Measurements from ENCODE around the gene CRELD2.

CRELD2 gene

GRCh38 chr22:49968831-49969661 is 50.6 kb downstream of the CRELD2 start:
- no peak for DNase-seq (ENCODE audit: low read depth)

- no peak for DNase-seq (ENCODE audit: low read depth)
Observed at GRCh38 chr22:49969751-49970527, 51.5 kb downstream of the CRELD2 start.

- peak; percentile 90 for DNase-seq (ENCODE audit: low read depth)
Observed at GRCh38 chr22:49970528-49971231, 52.2 kb downstream of the CRELD2 start.

GRCh38 chr22:49971232-49972162 is 53.1 kb downstream of the CRELD2 start:
- DNase-seq (ENCODE audit: low read depth) = peak; percentile 66

- DNase-seq (ENCODE audit: low read depth) = no peak
Observed at GRCh38 chr22:49972163-49973017, 54.0 kb downstream of the CRELD2 start.

GRCh38 chr22:49973018-49973961 is 54.9 kb downstream of the CRELD2 start:
- DNase-seq (ENCODE audit: low read depth) = peak; percentile 58

- peak; percentile 38 for DNase-seq (ENCODE audit: low read depth)
Observed at GRCh38 chr22:49975543-49976389, 57.3 kb downstream of the CRELD2 start.

GRCh38 chr22:49976439-49977175 is 58.2 kb downstream of the CRELD2 start:
- no peak for DNase-seq (ENCODE audit: low read depth)

All from amniotic epithelial cell (primary cell).